Adrenal gland (tissue), 5 donors: ENCODE data around the gene ARL4A.

Source experiments
- CTCF ChIP-seq, 6 experiments: fragments of 450-650 bp in 4 of 6; fragments of 200-600 bp in 2 of 6; sonication (generic) in 1 of 6; IDR thresholded peaks; 1 replicate in 5 of 6; 2 replicates in 1 of 6; pipeline versions ENCODE4 v1.5.1 to v1.8.0; 2016 to 2021; ENCODE audit warnings: antibody characterized with exemption in 6 of 6, mild to moderate bottlenecking in 2 of 6, moderate library complexity in 1 of 6
- POLR2A ChIP-seq, 2 donors: fragments of 450-650 bp; IDR thresholded peaks; one replicate each; pipeline ENCODE4 v1.6.1; 2017; ENCODE audit warnings: antibody characterized with exemption in 2 of 2, mild to moderate bottlenecking in 2 of 2, moderate library complexity in 1 of 2
- donor health status: DM: no; HTN: no; CAD: no.

GRCh38 chr7:12714379-12714737, 26.9 kb downstream of the ARL4A start:
- TF ChIP-seq CTCF (IDR thresholded peaks at IDR 0.05) (no peak), POLR2A (IDR thresholded peaks at IDR 0.05) (no peak)
